Islet of Langerhans (tissue), 1 donor: ENCODE results near the gene GARS1.
"Not testable (repeated sequence)": the region's sequence is repeated elsewhere in the genome, so short reads cannot be mapped to it uniquely, and the experiment has no call there.

Experiments used
- FAIRE-seq: peaks from one replicate; lab custom pipeline; 2011; peaks lifted over from hg19 to GRCh38; lab: Jason Lieb, UNC

GARS1 gene

DNA sequence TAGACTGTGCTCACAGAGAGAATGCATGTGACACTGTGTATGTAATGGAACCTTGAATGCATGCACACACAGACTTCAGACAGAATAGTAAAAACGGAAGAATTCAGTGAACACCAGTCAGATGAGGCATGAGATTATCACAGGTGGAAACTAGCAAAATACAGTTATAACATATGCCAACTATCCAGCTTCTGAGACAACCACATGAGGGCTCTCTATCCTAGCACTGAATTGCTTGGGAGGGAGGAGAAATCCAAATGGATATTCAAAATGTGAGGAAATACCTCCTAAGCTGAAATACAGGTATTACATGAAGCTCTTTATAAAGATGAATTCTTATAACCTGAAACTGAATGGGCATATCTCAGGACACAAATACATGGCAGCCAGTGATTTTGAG lies 30.6 kb downstream of the GARS1 start:
- no peak for FAIRE-seq

DNA sequence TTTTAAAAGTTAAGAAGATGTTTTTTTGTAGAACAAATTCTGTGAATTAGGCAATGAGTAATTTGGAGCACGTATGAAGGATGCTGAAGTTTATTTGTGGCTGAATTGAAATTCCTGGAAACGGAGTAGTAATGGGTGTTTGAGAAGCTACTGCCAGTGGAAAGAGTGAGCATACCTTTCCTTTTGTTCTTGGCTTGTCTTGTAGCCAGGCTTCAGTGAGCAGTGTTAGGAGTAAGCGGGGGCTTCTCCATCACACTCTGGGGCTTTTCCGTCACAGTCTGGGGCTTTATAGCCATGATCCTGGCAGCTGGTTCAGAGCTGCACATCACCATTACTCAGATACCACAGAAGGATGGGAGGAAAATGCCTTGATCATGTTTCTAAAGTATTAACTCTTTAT lies 32.3 kb downstream of the GARS1 start:
- FAIRE-seq = no peak

DNA sequence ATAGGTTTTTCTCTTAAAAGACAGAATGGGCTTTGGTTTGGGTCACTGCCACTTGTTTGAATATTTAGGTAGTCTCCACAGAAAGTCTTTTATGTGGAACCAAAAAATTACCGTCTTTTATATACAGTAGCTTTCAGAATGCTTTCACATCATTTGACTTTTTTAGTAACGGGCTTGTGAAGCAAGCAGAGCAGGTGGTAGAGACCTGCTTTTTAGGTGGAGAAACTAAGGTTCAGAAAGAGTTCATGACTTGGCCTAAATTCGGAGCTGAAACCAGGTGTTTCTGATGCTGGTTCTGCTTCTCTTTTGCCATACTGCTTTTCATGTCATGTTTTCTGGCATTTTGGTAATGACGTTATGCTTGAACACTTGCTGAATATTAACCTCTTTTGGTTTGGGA lies 36.3 kb downstream of the GARS1 start:
- no peak for FAIRE-seq

DNA sequence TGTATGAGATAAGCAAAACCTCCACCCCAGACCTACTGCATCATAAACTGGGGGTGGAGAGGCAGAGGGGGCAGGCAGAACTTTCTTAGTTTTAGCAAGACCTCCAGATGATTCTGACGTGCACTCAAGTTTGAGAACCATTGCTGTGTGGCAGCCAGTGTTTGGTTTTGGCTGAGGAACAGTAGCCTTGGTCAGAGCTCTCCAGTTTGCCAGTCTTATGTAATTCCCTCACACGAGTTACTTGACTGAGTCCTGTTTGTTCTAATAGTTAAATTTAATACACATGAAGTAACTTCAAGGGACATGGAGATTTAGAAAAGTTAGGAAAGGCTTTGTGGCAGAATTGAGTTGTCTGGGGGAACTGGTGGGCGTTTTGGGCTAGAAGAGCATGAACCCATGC lies 38.5 kb downstream of the GARS1 start:
- no peak for FAIRE-seq

DNA sequence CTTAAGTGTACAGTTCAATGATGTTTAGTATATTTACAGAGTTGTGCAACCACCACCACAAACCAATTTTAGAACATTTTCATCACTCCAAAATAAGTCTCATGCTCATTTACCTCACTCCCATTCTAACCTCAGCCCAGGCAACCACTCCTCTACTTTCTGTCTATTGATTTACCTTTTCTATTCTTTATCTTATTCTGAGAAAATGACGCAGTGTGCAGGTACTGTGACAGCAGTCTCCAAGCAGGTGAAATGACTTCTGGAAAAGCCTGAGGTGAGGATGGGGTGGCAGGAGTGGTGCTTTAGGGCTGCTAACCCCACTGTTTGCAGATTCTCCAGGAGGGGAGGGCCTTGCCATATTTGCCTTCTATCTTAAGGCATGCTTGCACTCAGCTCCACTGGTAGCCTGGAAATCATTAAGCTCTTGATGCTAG lies 39.5 kb downstream of the GARS1 start:
- no peak for FAIRE-seq

DNA sequence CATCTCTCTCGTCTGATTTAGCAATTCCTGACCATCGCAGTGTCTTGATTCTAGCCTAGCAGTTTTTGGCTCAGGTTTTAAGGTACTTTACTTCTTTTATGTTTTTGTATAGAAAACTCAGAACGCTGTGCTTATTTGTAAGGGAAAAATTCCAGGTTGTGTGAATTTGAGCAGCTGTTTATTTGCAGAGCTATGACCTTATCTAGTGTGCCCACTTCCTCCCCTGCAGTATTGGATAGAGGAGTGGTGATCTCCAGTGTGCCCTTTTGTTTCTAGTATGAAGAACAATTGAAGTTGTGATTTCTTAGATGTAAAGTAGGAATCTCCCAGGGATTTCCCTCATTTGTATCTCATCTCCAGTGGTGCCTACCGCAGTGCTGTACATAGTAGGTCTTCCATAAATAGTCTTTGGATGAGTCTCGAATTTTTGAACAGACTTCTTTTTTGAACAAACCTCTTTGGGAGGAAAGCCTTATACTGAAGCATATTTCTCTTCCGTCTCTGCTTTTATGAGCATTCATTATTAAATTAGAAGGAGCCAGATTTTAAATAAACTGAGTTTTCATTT lies 40.0 kb downstream of the GARS1 start:
- FAIRE-seq = no peak

DNA sequence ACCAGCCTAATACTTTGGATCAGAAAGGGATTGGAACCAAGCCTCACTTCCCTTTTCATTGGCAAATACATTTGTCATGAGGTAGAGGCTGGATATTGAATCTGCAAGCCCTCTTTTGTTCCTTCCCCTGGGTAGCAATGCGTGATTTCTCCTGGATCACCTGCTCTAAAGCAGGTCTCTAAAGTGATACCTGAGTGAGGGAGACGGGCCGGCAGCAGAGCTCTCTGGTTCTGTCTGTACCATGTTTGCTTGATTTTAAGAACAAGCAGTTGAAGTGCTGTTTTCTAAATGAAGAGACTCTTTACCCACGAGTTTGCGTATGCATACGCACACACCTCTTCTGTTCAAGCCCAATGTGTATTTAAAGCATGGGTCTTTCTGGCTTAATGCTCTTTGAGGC lies 41.1 kb downstream of the GARS1 start:
- peak; percentile 21 for FAIRE-seq

DNA sequence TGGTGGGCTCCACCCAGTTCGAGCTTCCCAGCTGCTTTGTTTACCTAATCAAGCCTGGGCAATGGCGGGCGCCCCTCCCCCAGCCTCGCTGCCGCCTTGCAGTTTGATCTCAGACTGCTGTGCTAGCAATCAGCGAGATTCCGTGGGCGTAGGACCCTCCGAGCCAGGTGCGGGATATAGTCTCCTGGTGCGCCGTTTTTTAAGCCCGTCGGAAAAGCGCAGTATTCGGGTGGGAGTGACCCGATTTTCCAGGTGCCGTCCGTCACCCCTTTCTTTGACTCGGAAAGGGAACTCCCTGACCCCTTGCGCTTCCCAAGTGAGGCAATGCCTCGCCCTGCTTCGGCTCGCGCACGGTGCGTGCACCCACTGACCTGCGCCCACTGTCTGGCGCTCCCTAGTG lies 47.6 kb downstream of the GARS1 start:
- FAIRE-seq = not testable (repeated sequence)

DNA sequence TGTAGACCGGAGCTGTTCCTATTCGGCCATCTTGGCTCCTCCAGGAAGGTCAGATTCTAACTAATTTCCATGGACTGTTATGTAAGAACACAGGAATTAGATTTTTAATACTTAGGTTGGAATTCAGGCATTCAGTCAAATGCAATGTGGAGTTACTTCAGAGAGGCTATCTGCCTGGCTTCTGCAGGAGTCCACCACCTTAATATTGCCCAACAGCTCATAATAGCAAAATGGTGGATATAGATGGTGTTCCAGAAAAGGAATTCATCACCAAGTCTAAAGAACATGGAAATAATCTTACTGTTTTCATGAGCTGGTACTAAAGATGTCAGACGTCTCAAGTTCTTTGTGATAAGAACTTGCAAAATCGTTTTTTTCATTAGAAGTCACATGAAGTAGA lies 48.1 kb downstream of the GARS1 start:
- FAIRE-seq = no peak

DNA sequence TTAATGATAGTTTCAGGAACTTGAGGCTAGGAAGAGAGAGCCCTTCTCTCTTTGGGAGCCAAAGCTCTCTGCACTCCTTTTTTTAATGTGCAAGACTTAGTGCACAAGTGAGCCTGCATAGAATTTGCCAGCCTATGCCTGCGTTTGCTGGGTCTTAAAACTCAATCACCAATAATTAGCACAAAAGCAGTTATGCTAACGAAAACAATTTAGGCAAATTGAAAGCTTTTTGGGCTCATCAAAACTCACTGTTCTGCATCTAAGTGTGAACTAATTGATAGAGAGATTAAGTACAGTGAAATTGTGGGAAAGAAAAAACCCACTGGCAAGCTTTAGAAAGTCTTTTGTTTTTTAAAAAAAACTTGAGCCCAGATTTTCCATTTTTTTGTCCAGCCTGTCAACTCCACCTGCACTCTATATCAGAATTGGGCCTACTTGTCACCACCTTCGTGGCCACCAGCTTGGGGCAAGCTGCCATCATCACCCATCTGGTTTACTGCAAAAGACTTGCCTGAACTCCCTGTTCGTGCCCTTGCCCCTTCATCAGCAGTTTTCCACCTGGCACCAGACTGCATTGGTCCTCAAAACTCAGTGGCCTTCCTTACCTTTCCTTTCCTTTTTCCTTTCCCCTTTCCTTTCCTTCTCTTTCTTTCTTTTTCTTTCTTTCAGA lies 49.7 kb downstream of the GARS1 start:
- no peak for FAIRE-seq

DNA sequence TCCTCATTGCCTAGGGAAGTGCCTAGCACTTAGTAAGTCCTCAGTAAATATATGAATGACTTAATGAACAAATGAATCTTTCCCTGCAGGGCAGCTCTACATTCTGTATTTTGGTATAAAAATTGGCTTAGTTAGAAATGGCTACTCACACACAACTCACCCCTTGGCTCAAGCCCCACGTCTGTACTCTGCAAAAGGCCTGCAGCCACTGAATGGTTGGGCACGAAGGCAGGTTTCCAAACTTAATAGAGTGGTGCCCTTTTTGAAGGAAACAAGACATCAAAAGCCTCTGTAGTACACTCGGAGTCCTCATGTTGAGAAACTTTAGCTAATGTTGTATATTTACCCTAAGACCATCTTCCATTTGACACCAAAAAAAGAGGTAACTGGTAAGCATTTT lies 51.0 kb downstream of the GARS1 start:
- FAIRE-seq = no peak

DNA sequence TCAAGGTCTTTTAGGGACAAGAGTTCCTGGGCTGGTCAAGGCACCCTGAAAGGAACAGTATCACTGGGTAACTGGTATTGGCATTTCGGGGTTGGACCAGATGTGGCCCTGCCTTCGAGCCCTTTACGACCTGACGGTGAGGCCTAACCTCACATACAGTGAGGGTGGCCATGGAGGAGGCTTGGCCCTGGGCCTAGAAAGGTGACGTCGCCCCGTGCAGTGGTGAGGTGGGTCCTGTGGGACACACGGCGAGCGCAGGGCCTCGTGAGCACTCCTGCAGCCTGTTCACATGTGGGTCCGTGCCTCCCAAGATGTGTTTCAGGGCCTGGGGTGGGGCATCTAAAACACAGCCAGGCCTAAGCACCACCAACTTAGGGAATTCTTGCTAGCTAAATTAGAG lies 51.5 kb downstream of the GARS1 start:
- no peak for FAIRE-seq

DNA sequence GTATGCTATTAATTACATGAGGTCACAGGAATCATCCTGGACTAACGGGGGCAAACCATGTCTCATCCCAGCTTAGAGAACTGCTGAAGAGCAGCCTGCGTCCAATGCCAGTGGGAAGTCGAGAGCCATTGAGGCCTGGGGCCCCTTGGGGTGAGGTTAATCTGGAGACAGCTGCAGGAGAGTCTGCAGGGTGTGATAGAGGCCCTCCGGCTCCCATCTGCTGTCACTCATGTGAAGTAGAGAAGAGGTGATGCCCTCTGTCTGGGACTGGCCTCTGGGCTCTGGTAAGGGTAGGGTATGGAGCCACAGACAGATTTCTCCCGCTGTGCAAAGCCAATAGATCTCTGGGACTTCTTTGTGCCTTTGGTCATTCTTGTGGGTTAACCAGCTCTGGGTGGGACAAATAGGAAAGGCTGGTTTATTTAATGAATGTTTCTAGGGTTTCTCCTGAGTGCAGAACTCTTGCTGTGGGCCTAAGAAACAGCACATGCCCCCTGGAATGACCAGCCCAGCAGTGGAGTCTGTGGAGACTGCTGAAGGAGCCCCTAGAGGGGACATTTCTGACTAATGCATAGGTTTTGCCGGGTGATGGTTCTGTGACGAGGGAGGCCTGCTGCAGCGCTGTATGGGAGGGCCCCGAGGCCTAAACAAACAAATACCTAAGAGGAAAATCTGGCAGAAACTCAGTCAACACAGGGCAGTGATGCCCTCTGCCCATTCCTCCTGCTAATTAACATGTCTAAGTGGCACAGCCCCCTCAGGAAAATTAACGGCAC lies 53.1 kb downstream of the GARS1 start:
- FAIRE-seq = no peak

DNA sequence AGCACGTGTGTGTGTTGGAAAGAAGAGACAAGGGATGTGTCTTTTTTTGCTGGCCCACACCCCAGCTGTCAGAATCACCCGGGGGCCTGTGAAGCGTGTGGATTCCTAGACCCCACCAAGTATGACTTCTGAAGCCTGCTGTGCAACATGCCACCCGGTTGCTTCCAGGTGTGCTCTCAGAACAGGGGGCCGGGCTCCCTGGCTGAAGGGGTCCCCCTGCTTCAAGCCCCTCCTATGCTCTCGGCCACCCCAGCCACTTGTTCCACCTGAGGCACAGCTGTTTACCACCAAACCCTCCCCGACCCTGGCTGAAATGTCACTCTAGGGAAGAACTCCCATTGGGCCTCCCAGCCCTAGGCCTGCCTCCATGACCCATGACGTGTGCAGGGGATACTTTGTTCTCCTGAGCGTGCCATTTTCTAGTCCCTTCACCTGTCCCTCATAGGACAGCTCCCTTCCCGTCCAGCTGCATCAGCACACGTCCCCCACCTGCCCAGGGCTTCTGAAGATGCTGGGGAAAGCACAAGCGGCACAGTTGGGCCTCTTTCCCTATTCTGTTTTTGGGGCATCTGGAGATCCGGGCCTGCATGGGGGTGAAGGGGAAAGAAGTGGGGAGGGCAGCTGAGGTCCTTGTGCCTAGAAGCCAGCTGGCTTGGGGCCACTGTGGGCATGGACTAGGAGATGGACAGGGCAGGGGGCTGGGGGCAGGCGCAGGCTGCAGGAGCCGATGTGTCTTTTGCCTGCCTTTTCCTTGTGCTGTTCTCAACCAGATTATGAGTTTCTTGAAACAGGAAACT lies 54.3 kb downstream of the GARS1 start:
- FAIRE-seq = no peak

DNA sequence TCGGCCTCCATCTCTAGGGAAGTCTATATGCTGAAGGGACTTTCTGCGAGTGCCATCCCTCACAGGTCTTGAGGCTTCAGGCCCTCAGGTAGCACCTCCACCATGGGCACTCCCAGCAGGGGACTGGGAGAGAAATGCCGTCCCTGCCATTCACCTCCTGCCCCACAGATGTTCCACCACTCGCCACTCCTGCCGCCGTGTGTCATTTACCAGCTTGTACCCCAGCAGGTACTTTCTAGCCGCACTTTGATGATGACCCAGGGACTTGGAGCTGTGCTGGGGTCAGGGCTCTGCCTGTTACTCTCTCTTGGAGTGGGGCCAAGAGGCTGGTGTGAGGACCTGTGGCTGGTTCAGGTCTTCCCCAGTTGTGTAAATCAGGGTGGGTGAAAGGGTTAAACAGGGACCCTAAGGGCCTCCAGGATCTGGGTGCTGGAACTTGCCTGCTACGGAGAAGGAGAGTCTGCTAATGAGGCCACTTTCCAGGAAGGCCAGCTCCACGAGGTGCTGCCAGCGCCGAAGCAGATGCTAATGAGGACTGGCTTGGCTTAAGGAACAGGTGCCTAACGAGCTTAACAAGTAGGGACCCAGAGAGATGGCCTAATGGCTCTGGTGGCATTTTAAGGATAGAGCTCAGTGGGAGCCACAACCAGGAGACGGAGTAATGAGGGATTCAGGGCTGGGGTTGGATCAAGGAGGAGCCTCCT lies 55.2 kb downstream of the GARS1 start:
- FAIRE-seq = no peak

DNA sequence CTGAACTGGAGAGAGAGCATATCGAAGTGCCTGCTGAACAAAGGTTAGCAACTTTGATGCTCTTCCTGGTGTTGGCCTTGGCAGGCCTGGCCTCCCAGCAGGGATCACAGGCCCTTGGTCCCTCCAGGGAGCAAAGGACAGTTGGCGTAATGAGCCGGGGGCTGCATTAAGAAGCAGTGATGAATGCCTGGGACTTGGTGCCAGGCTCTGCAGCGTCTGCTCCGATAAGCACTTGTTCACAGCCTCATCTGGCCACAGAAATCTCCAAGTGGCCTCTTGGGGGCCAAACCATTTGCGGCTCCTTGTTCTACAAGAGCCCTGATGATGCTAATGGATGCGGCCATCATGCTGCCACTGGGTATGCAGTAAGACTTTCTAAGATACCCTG lies 55.7 kb downstream of the GARS1 start:
- no peak for FAIRE-seq

DNA sequence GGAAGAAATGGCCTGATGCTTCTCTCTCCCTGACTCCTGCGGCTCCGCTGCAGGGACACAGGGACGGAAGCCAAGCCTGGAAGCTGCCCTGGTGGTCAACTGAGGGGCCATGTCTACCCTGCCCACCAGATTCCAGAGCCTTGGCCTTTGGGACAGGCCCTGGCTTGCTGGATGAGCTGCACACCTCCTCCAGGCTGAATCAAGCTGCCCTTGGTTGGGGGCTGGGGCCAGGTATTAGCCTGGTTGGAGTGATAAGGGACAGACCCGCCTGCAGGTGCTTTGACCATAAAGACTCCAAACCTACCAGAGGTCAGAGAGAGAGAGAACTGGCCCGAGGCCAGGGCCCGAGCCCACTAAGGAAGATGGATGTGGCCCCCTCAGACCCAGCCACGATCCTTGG lies 57.5 kb downstream of the GARS1 start:
- no peak for FAIRE-seq

DNA sequence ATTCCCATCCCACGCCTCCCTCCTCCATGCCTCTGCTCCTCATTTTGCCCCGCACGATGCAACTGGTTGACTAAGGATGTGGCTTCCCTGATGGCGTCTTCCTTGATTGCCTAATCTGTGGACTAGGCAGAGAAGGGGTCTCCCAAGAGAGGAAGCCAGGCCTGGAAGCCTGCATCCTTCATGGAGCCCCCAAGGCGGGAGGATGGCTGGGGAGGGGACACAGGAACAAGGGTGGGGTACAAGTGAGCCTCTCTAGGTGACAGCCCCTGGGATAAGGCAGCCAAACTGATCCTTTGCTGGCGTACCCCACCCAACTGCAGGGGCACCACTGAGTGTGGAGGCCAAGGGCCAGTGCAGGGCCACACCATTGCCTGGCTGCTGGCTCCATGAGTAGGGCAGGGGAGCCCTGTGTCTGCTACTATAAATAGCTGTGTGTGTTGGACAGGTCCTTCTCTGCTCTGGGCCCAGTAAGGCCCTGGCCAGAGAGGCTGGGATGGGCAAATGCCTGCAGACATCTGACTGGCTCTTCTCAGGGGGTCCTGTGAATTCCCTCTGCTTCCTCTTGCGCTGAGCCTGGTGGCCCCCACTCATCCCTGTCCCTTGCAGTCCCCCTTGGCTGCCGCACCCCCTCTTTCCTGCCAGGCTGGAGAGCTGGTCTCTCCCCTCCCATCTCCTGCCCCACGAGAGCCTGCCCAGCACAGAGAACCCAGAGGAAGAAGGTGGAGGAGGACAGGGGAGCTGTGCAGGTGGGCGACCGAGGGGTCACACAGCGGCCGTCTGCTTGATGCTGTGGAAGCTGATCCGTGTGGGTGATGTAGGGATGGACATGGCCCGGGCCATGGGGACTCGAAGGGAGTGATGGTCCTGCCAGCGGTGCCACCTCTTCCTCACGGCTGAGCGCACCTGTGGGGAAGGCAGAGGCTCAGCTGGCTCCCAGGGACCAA lies 58.3 kb downstream of the GARS1 start:
- FAIRE-seq = no peak

DNA sequence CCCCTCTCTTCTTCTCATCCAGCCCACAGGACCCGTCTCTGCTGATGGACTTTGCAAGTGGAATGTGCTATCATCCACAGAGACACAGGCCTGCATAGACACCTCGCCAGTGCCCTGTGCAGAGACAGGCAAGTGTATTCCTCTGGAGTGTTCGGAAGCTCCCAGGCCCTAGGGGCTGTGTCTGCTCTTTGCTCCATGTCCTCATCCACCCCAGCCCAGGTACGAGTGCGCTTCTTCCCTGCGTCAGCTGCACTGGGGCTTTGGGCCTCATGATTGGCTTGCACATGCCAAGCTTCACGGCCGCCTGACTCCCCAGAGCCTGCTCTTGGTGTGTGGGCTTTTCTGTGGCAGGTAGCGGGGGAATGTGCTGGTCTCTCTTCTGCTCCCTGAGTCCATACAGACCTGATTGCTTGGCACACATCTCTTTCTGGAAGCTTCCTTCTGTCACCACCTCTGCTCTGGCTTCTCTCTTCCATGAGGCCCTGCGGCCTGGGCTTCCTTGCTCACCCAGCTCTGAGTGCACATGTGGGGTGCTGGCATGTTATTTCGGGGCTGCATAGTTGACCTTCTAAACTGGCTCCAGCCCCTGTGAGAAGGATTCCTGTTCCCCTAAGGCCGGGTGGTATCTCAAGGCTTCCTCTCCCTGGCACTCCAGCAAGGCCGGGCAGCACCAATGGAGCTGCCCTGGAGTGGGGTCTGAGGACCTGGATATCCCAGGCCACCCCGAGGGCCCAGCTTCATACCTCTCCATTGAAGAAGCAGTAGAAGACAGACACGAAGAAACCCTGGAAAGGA lies 59.8 kb downstream of the GARS1 start:
- FAIRE-seq = no peak
